ENCODE data around the gene NFKB1. TPM values are rescaled to one million over a fixed set of nuclear protein-coding genes. Genes with fewer than 3 reads are reported as not detected.

NFKB1 gene
- total RNA-seq, 2 donors from 2014 or later, result 19.1 to 42.2 TPM

- DNase-seq (ENCODE audit: low spot score) (no peak), ATAC-seq (ENCODE audit: insufficient number of reproducible peaks, low FRiP score, low read depth) (no peak)
- Histone ChIP-seq H3K9me3 (no peaks in the 10 kb centered on the region), H3K4me3 (no peak overlapping the region), H3K27ac (no peak overlapping the region), H3K36me3 (peaks cover 29% of the 10 kb centered on the region), H3K4me1 (ENCODE audit: control insufficient read depth in 1 of 2, low read depth in 2 of 2) (no peaks in the 10 kb centered on the region), H3K27me3 (replicated peaks; ENCODE audit: insufficient read depth) (no peaks in the 10 kb centered on the region)
- no peak for TF ChIP-seq CTCF (IDR thresholded peaks at IDR 0.05)
Observed at GRCh38 chr4:102604222-102604940, 103.2 kb downstream of the NFKB1 start.

GRCh38 chr4:102606261-102606660 lies 105.1 kb downstream of the NFKB1 start:
- DNase-seq (ENCODE audit: low spot score), result no peak
- Histone ChIP-seq H3K27me3 (replicated peaks; ENCODE audit: insufficient read depth) (no peaks in the 10 kb centered on the region), H3K36me3 (peaks cover 35% of the 10 kb centered on the region), H3K27ac (no peak overlapping the region), H3K4me3 (no peak overlapping the region), H3K4me1 (ENCODE audit: control insufficient read depth in 1 of 2, low read depth in 2 of 2) (no peaks in the 10 kb centered on the region), H3K9me3 (no peaks in the 10 kb centered on the region)
- ATAC-seq (ENCODE audit: insufficient number of reproducible peaks, low FRiP score, low read depth), result no peak
- no peak for TF ChIP-seq CTCF (IDR thresholded peaks at IDR 0.05)

GRCh38 chr4:102606846-102607450 lies 105.8 kb downstream of the NFKB1 start:
- peaks cover 36% of the 10 kb centered on the region for H3K36me3 ChIP-seq
- no peaks in the 10 kb centered on the region for H3K4me1 ChIP-seq (ENCODE audit: control insufficient read depth in 1 of 2, low read depth in 2 of 2)
- TF ChIP-seq CTCF (IDR thresholded peaks at IDR 0.05), result no peak
- ATAC-seq (ENCODE audit: insufficient number of reproducible peaks, low FRiP score, low read depth) (no peak), DNase-seq (ENCODE audit: low spot score) (no peak)
- no peaks in the 10 kb centered on the region for H3K27me3 ChIP-seq (replicated peaks; ENCODE audit: insufficient read depth)
- no peak overlapping the region for H3K27ac ChIP-seq
- no peaks in the 10 kb centered on the region for H3K9me3 ChIP-seq
- no peak overlapping the region for H3K4me3 ChIP-seq

- no peak for DNase-seq (ENCODE audit: low spot score)
- TF ChIP-seq CTCF (IDR thresholded peaks at IDR 0.05), result no peak
- Histone ChIP-seq H3K4me1 (ENCODE audit: control insufficient read depth in 1 of 2, low read depth in 2 of 2) (no peaks in the 10 kb centered on the region), H3K36me3 (peaks cover 42% of the 10 kb centered on the region), H3K9me3 (no peaks in the 10 kb centered on the region), H3K4me3 (no peak overlapping the region), H3K27me3 (replicated peaks; ENCODE audit: insufficient read depth) (no peaks in the 10 kb centered on the region), H3K27ac (no peak overlapping the region)
- peak; percentile 14 for ATAC-seq (ENCODE audit: insufficient number of reproducible peaks, low FRiP score, low read depth)
Observed at GRCh38 chr4:102608190-102608589, 107.0 kb downstream of the NFKB1 start.

- H3K36me3 ChIP-seq, result peaks cover 53% of the 10 kb centered on the region
- no peak overlapping the region for H3K4me3 ChIP-seq
- DNase-seq (ENCODE audit: low spot score), result no peak
- no peak for ATAC-seq (ENCODE audit: insufficient number of reproducible peaks, low FRiP score, low read depth)
- no peak for TF ChIP-seq CTCF (IDR thresholded peaks at IDR 0.05)
- no peaks in the 10 kb centered on the region for H3K27me3 ChIP-seq (replicated peaks; ENCODE audit: insufficient read depth)
- no peaks in the 10 kb centered on the region for H3K4me1 ChIP-seq (ENCODE audit: control insufficient read depth in 1 of 2, low read depth in 2 of 2)
- H3K27ac ChIP-seq, result no peak overlapping the region
- H3K9me3 ChIP-seq, result no peaks in the 10 kb centered on the region
Observed at GRCh38 chr4:102610007-102610406, 108.8 kb downstream of the NFKB1 start.

Data from thoracic aorta (tissue), 2 donors.